Activated CD4-positive, alpha-beta T cell treated with anti-CD3 and anti-CD28 coated beads for 1 hour (primary cell): ENCODE data around the gene PIGZ.

Experiments used
- DNase-seq: peaks from one replicate; pipeline ENCODE4 v3.0.0-alpha.2; 2020

Gene PIGZ

DNA sequence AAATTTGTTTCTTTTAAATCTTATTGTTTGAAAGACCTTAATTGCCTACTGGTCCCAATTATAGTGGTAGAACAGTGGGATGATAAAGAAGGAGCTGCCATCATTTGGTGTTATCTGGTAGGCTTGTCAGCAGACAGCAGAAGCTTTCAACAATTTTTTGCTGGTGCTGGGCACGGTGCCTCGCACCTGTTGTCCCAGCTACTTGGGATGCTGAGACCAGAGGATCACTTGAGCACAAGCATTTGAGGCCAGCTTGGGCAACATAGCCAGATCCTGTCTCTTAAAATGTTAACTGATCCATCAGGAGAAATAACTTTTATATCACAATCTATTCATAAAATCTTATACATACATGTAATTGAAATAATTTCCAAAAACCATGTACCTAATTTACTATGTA lies 64.9 kb downstream of the PIGZ start:
- no peak for DNase-seq

DNA sequence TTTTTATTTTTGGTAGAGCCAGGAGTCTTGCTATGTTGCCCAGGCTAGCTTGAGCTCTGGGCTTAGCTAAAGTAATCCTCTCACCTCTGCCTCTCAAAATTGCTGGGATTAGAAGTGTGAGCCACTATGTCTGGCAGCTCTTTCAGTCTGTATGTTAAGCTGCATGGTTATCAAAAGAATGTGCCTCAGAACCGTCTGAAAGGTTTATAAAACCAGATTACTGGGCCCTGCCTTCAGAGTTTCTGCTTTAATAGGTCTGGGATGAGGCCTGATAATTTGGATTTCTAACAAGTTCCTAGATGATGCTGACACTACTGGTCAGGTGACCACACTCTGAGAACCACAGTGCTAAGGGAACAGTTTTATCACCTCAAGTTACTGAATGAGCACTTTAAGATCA lies 66.3 kb downstream of the PIGZ start:
- no peak for DNase-seq

- DNase-seq: no peak
These were observed 66.9 kb downstream of the PIGZ start for GRCh38 chr3:196901768-196902167.
